Tibial nerve (tissue), 4 donors: ENCODE measurements around the gene SLC4A3.

Experiments
- CTCF ChIP-seq, 5 experiments: fragments of 200-600 bp in 3 of 5; fragments of 450-650 bp in 2 of 5; sonication (generic) in 3 of 5; IDR thresholded peaks; one replicate each; pipeline ENCODE4 v1.5.1; 2016 to 2019; ENCODE audit warnings: antibody characterized with exemption in 5 of 5, mild to moderate bottlenecking in 3 of 5, moderate library complexity in 2 of 5
- EP300 ChIP-seq, 2 donors: sonication (generic); formaldehyde crosslinking; IDR thresholded peaks; one replicate each; pipeline ENCODE4 v1.6.1; 2017; ENCODE audit warnings: antibody characterized with exemption in 2 of 2, mild to moderate bottlenecking in 1 of 2
- POLR2A ChIP-seq, 2 donors: fragments of 450-650 bp; IDR thresholded peaks; one replicate each; pipeline ENCODE4 v1.6.1; 2017; ENCODE audit warnings: antibody characterized with exemption in 2 of 2, mild to moderate bottlenecking in 2 of 2, moderate library complexity in 2 of 2

GRCh38 chr2:219631406-219631891 is 4.0 kb downstream of the SLC4A3 start:
- TF ChIP-seq CTCF (IDR thresholded peaks at IDR 0.05) = no peak
- TF ChIP-seq EP300 (IDR thresholded peaks at IDR 0.05) = no peak
- TF ChIP-seq POLR2A (IDR thresholded peaks at IDR 0.05) = no peak
